Suprapubic skin (tissue), 3 donors: ENCODE results near the gene MGAT5.

Source experiments
- CTCF ChIP-seq, 2 donors: fragments of 200-600 bp in 1 of 2; fragments of 450-650 bp in 1 of 2; sonication (generic) in 1 of 2; IDR thresholded peaks; one replicate each; pipeline ENCODE4 v1.5.1; 2016 to 2019; ENCODE audit warnings: antibody characterized with exemption in 2 of 2, mild to moderate bottlenecking in 1 of 2, moderate library complexity in 1 of 2
- POLR2AphosphoS5 ChIP-seq, 3 donors: sonication (generic); formaldehyde crosslinking; IDR thresholded peaks; one replicate each; pipeline ENCODE4 v1.6.1; 2017; ENCODE audit warnings: antibody characterized with exemption in 3 of 3

GRCh38 chr2:134359367-134360081 is 105.7 kb downstream of the MGAT5 start:
- TF ChIP-seq CTCF (IDR thresholded peaks at IDR 0.05) (no peak), POLR2AphosphoS5 (IDR thresholded peaks at IDR 0.05) (no peak)
